ENCODE measurements around the gene FLVCR1.
"Not testable (repeated sequence)": the region's sequence is repeated elsewhere in the genome, so short reads cannot be mapped to it uniquely, and the experiment has no call there.

The FLVCR1 gene

DNA sequence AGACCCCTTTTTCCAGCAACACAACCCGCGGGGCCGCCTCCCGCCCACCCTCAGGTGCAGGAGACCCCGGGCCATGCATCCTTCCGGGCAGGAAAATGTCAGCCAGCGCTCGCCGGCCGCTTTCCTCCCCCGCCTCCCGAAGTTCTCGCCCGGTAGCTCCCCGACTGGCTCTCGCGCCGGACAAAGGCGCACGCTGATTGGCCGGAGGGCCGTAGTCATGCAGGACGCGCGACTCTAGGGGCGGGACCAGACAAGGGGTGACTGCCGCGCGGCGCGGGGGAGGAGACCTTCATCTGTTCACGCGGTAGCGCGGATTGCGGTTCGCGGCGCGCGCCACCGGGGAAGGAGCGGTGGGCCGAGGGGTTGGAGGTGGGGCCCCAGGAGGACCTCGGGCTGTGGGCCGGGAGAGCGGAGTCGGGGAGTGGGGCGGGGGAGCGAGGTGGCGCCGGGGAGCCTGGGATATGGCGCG lies at the start of gene FLVCR1:
FLVCR1 (plus strand) TSS at position 284 of the 469 bp plus-strand sequence; CDS start at position 462, 178 bp downstream.
- peak; percentile 99 for DNase-seq

- DNase-seq = peak; percentile 98
These were observed 43.3 kb upstream of the FLVCR1 start for GRCh38 chr1:212814537-212815334.

DNA sequence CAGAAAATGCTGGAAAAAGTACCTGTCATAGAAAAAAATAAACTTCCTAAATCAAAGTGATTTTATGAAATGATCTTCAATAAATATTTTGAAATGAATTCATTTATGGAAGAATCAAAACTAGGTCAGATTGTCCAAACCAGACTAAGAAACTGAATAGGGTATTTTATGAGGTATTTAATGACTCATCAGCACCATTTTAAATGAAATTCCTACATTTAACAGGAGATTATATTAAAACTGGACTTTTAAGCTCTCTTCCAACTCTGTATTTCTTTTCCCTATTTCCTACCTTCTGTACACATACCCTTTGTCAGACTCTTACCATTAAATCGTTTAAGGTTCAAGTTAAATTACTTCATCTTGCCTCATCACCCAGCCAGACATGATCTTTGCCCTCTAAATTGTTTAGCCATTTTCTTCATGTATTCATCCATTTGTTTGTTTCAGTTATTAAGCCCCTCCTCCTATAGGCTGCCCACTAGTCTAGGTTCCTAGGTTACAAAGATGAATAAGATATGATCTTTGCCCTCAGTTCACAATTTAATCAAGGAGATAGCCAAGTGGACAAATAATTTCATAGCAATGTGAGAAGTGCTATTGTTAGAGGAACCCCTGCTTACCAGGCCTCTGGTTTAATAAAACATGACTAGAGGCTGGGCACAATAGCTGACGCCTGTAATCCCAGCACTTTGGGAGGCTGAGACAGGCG lies 41.4 kb upstream of the FLVCR1 start:
- peak; percentile 93 for DNase-seq

DNA sequence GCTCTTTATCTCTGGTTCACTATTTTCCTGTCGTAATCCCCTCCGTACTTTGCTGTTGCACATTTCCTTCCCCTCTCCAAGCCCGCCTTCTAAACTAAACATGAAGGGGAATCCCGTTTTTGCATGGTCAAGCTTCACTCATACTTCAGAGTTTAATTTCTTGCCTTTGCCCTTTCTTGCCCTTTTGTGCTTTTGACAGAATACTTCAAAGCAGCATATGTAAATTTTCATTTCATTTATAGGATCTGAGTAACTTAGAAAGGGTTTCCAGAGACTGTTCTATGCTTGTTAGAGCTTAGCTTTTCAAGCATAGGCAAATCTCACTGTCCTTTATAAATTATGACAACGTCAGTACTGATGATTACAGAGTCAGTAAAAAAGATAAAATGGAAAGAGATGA lies 38.3 kb upstream of the FLVCR1 start:
- no peak for DNase-seq

DNA sequence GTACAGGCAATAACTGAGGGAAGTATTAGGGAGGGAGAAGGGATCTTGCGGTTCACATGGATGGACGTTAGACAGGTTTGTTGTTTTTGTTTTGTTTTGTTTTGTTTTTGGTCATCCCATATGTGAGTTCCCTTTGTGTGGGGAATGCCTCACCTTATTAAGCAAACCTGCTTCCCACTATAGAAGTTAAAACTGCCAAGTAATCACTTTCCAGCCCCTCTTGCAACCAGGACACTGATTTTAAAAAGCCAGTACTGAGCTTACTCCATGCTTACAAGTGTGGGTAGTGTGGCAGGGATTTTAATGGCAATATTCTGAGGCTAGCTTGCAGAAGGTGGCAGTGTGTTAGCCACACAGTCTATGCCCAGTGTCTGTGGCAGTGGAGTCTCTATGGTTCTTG lies 37.1 kb upstream of the FLVCR1 start:
- DNase-seq = no peak

GRCh38 chr1:212822956-212823355 lies 35.1 kb upstream of the FLVCR1 start:
- DNase-seq = no peak

DNA sequence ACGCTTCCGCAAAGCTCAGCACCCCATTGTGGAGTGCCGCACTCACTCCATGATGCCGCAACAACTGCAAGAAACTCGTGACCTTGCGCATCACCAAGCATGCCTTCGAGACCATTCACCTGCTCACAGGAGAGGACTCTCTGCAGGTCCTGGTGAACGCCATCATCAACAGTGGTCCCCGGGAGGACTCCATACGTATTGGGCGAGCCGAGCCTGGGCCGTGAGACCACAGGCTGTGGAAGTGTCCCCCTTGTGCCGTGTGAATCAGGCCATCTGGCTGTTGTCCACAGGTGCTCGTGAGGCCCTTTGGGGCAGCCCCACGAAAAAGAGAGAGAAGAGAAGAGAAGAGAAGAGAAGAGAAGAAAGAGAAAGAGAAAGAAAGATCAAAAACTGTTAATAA lies 33.9 kb upstream of the FLVCR1 start:
- DNase-seq = no peak

DNA sequence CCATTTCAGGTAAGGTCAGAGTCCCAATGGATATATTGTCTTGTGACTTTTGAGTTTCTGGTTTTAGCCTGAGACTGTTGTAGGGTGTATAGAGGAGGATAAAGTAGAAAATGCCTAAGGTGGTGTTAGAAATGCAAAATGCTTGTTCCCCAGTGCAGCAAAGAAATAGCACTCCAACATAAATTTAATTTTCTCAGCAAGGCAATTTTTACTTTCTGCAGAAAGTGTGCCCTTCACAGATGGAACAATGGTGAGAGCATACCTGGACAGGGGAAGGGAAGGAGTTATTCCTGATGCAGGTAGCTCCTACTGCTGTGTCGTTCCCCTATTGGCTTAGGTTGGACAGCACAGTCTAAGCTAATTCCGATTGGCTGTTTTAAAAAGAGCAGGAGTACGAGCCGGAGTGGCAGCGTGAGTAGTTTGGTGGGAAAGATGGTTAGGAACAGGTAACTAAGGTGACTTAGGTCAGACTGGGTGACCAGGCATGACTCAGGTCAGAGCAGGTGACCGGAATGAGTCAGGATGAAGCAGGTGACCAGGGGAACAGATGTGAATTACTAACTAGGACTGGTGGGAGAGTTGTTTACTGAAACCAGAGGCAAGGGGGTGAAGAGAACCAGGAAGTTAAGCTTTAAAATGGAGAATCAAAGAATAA lies 32.1 kb upstream of the FLVCR1 start:
- no peak for DNase-seq

GRCh38 chr1:212827171-212827776 lies 30.8 kb upstream of the FLVCR1 start:
- DNase-seq = no peak

DNA sequence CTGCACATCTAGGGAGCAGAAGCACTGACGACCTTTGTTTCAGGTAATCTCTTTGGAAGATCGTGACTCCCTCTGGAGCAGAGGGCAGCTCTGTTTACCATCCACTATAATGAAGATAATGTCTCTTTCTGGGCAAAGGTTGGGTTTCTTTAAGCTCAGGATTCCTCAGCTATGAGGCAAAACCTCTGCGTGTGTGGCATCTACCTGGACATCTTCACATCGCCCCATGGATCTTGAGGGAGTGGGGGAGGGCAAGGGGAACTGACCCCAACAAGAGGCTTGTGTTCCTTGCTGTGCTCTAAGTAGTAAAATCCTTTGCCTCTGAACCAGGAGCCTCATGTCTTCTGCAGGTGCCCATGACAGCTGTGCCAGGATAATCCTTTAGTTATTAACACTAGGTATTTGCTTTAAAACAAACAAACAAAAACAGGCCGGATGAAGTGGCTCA lies 30.2 kb upstream of the FLVCR1 start:
- no peak for DNase-seq

GRCh38 chr1:212828395-212828794 lies 29.7 kb upstream of the FLVCR1 start:
- no peak for DNase-seq

GRCh38 chr1:212833211-212834207 lies 24.6 kb upstream of the FLVCR1 start:
- not testable (repeated sequence) for DNase-seq

- no peak for DNase-seq
These were observed 19.9 kb upstream of the FLVCR1 start for GRCh38 chr1:212838145-212838544.

- not testable (repeated sequence) for DNase-seq
These were observed 13.6 kb upstream of the FLVCR1 start for GRCh38 chr1:212844521-212844920.

GRCh38 chr1:212847549-212847948 lies 10.5 kb upstream of the FLVCR1 start, which contains the start of gene SPATA45:
TSS of gene SPATA45 (minus strand) at chr1:212847649. CDS start at chr1:212836149, 11,500 bp downstream.
- no peak for DNase-seq

DNA sequence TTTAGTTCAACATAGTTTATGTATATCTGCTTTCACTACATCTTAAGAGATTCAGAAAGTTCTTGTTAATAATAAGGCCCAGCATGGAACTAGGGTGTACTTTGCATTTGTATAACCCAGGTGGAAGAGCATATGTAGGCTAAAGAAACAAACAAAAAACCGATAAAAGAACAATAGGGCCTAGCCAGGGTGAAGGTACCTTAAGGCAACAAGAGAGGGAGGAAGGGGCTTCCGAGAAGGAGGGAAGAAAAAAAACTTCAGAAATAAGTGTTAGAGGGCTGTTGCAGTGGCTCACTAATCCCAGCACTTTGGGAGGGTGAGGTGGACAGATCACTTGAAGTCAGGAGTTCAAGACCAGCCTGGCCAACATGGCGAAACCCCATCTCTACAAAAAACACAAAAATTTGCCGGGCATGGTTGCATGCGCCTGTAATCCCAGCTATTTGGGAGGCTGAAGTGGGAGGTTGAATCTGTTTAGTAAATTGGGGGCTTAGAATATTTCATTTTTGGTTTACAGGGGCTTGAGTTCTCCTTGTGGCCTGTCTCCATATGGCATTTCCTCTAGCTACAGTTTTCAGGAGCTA lies 5.9 kb upstream of the FLVCR1 start:
- DNase-seq = no peak

- no peak for DNase-seq
These were observed 4.4 kb upstream of the FLVCR1 start for GRCh38 chr1:212853658-212854057.

GRCh38 chr1:212856755-212857154 lies 1.3 kb upstream of the FLVCR1 start:
- DNase-seq = no peak

DNA sequence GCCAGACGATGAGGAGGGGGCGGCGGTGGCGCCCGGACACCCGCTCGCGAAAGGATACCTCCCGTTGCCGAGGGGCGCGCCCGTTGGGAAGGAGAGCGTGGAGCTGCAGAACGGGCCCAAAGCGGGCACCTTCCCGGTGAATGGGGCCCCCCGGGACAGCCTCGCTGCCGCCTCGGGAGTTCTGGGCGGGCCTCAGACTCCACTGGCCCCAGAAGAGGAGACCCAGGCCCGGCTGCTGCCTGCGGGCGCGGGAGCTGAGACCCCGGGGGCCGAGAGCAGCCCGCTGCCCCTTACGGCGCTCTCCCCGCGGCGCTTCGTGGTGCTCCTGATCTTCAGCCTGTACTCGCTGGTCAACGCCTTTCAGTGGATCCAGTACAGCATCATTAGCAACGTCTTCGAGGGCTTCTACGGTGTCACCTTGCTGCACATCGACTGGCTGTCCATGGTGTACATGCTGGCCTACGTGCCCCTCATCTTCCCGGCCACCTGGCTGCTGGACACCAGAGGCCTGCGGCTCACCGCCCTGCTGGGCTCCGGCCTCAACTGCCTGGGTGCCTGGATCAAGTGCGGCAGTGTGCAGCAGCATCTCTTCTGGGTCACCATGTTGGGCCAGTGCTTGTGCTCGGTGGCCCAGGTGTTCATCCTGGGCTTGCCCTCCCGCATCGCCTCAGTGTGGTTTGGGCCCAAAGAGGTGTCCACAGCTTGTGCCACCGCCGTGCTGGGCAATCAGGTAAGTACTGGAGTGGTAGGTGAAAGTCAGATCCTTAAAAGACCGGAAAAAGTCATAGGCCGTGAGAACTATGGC lies 588 bp downstream of the FLVCR1 start:
- peak; percentile 76 for DNase-seq

Measured in NCI-H69 (cell line).